Fibroblast of peridontal ligament (primary cell): ENCODE results near the gene SNAI3.

Source experiments
- DNase-seq: peaks from one replicate; pipeline ENCODE4 v3.0.0-alpha.2; 2010; ENCODE audit errors: extremely low read depth

Gene SNAI3

GRCh38 chr16:88721815-88722755, 35.8 kb upstream of the SNAI3 start:
- no peak for DNase-seq

DNA sequence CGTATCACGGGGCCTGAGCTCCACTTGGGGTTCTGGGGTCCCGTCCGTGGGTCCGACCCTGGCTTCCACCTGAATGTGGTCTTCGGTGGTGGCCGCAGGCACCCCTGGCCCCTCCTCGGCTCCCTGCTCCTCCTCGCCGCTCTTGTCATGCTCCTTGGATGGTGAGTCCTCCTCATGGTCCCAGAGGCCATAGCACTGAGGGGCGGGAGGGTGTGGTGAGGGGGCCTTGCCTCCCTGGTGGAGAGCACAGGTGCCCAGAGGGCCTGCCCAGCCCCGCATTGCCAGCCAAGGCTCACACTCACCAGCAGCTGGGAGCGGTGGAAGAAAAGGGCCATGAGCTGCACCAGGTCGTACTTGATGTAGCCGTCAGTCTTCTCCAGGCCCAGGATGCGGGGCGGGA, 34.9 kb upstream of the SNAI3 start:
- no peak for DNase-seq

- DNase-seq: no peak
Observed at GRCh38 chr16:88720396-88720970, 34.2 kb upstream of the SNAI3 start.

DNA sequence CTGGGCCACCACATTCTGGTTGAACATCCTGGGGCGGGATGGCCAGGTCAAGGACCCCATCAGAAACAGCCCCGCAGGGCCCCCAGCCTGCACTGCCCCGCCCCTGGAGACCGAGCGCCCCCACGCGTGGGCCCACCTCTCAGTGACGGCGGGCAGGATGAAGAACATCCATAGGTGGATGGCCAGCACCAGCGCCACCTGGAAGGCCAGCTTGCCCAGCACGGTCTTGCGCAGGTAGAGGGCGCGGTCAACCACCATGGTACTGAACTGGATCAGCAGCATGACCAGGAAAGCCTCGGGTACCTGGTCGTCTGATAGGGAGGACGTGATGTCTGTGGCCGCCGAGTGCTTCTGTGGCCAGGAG, 33.6 kb upstream of the SNAI3 start:
- no peak for DNase-seq

DNA sequence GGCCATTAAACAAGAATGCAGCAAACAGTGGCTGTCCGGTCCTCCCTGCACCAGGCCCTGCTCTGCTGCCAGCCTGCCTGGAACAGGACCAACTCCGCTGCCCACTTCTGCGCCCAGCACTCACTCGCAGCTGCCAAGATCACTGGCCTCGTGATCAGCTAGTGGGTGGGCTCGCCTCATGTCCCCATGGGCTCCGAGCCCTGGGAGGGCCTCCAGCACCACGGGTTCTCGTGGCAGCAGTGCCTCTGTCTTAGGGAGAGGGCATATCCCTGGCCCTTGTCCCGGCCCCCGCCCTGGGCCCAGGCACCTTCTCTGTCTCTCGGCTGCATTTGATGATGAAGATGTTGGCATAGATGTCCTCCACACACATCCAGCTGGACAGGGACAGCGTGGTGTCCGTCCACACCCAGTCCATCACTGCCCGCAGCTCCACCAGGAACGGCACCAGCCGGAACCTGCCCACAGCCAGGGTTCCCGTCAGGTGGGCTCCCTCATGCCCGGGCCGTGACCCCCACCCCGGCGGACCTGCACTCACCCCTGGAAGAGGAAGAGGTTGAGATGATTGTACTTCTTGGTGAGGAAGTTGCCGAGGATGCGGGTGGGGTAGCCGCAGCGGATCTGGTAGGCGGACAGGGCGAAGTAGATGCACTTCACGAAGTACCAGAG, 33.1 kb upstream of the SNAI3 start:
- DNase-seq: no peak

GRCh38 chr16:88718178-88718577, 31.9 kb upstream of the SNAI3 start:
- DNase-seq: no peak

DNA sequence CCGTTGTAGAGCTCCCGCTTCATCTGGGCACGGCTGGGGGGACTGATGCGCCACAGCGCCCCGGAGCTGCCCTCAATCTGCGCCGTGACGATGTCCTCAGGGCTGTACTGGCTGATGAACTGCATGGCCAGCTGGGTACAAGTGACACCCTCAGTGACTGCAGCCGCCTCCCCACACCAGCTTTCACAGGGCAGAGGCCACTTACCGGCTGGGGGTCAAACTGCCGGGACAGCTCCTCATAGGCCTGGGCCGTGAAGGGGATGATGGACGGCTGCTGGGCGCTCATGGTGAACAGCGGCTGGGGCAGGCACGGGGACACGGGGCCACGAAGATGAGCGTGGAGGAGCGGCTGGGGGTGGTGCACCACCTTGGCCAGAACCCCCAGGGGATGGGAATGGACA, 30.3 kb upstream of the SNAI3 start:
- DNase-seq: no peak

DNA sequence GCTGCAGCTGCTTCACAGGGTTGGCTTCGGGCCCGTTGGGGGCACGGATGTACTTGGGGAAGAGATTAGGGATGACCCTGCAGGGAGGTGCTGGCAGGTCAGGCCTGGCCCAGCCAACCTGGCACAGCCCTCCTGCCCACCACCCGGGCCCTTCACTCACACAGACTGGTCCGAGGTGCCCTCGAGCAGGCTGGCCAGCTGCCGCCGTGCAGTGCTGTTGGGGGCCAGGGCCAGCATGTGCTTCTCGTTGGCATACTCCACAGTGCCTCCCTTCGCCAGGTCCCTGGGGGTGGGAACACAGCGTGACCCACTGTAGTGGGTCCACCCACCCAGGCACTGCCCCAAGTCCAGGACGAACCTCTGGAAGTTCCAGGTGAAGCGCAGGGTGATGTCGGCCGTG, 29.9 kb upstream of the SNAI3 start:
- DNase-seq: no peak

GRCh38 chr16:88715312-88716190, 29.2 kb upstream of the SNAI3 start:
- DNase-seq: no peak

DNA sequence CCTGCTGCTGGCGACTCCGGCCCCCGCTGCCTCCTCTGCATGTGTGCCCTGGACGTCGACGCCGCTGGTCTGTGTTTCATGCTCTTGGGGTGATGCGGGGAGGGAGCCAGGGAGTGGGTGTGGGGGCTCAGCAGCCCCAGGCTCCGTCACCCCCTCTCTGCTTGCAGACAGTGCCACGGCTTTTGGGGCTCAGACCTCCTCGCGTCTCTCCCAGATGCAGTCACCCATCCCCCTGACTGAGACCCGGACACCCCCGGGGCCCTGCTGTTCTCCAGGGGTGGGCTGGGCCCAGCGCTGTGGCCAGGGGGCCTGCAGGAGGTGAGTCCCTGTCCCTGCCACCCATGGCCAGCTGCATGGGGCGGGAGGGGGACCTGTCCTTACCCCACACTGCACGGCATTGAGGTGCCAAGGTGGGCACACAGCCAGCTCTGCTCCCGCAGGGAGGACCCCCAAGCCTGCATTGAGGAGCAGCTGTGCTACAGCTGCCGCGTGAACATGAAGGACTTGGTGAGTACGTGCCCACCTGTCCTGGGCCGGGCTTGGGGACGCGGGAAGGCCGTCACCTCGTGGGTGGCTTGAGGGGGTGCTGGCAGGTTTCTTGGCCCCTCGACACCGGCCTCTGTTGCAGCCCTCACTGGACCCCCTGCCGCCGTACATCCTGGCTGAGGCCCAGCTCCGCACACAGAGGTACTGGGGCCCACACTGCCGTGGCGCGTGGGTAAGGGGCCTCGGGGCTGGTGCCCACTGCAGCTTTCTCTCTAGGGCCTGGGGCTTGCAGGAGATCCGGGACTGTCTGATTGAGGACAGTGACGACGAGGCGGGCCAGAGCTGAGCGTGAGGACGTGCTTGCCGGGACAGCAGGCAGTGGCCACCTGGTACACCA, 28.4 kb upstream of the SNAI3 start:
- DNase-seq: no peak

DNA sequence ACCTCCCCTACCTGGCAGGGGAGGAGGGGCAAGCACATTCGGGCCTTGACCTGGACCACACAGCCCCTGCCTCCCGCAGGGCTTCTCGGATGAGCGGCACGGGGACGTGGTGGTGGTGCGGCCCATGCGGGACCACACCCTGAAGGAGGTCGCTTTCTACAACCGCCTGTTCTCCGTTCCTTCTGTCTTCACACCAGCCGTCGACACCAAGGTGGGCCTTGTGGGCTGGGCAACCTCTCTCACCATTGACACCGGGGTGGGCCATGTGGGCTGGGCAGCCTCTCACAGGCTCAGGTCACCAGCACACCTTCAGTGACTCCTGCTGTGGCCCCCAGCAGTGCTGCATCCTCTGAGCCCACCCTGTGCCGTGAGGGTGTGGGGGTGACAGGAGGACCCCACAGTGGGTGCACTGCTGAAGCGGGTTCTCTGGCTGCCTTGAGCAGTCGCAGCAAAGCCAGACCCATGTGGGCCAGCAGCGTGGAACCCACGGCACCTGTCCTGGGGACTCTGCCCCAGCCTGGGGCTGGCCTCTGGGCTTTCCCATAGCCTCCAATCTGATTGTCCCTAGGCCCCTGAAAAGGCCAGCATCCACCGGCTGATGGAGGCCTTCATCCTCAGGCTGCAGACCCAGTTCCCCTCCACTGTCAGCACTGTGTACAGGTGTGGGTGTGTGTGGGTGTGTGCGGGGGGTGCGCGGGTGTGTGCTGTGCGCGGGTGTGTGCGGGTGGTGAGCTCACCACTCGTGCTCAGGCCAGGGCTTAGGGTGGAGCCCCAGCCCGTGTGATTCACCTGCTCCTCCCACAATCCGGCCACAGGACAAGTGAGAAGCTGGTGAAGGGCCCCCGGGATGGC, 27.5 kb upstream of the SNAI3 start:
- no peak for DNase-seq

- DNase-seq: no peak
Observed at GRCh38 chr16:88713054-88713453, 26.7 kb upstream of the SNAI3 start.

- no peak for DNase-seq
Observed at GRCh38 chr16:88712362-88712979, 26.2 kb upstream of the SNAI3 start.

GRCh38 chr16:88711750-88712340, 25.5 kb upstream of the SNAI3 start:
- DNase-seq: no peak

- no peak for DNase-seq
Observed at GRCh38 chr16:88710556-88710955, 24.2 kb upstream of the SNAI3 start.

DNA sequence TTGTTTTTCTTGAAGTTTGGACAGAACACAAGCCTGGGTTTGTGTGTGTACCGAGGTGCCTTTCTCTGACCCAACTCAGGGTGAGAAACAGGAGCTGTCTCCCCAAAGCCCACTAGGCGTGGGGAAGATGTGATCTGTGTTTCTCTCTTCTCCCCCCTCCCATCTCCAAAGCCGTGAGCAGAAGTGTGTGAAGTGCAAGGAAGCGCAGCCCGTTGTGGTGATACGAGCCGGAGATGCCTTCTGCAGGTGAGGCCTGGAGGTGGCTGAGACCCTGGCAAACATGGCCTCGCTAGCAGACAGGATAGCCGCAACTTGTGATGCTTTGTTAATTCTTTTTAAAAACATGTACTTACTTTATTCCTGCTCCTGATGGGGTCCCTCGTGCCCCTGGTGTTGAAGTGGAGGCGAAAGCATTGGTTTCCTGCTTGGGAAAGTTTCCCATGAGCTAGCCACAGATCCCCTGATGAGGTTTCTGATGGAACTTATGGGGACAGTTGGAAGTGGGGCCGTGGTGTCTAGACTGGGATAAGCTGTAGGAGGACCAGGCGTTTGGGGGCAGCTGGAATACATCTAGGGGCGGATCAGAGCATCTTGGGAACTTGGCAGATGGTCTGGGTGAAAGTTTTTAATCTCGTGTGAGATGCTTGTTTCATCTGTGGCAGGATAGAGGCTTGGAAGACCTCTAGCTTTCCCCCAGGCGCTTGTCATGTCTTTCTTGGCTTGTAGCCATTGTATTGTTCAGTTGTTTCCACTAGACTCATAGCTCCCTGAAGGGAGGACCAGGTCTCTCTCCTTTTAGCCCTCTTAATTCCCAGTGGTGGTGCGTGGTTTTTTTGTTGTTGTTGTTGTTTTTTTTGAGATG, 20.9 kb upstream of the SNAI3 start:
- DNase-seq: no peak

DNA sequence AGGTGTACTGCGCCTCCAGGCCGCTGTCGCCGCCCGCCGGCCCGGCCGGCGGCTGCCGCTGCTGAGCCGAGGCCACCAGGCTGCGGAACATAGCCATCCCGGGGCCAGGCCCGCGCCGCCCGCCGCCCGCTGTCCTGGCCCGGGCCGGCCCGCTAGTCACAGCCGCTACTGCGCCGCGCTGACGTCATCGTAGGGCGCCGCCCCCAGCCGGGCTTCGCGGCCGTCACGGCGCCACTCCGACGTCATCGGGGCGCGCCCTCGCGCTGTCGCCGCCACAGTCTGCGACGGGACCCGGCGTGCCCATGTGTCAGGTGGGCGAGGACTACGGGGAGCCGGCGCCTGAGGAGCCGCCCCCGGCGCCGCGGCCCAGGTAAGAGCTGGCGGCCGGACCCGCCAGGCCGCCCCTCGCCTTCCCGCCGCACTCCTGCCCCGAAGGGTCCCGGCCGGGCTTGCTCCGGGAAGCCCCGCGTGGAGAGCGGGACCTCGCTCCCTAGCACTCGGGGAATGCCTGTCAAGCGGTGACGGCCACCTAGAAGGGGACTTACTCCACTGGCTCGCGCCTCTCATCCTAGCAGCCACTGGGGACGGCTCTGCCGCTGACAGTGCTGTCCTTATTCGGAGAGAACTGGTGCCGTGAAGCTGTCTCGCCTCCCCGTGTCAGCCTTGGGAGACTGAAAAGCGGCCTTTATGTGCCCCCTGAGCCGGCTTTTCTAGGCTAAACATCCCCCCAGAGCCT, 20.1 kb upstream of the SNAI3 start, which contains the start of the genes CTU2 and RNF166:
Gene CTU2, plus strand, starts transcription at position 275 of the 736 bp plus-strand sequence. Its CDS starts 28 bp downstream, at position 303.
Gene RNF166, minus strand, starts transcription at position 180 of the 736 bp plus-strand sequence. Its CDS starts 83 bp downstream, at position 97.
- peak; percentile 75 for DNase-seq
